HK-2 (cell line): Measurements from ENCODE around the gene RPP14.

Source experiments
- DNase-seq: peaks from one replicate; pipeline ENCODE4 v3.0.0-alpha.2; 2018; ENCODE audit not compliant: unreplicated experiment

The RPP14 gene

GRCh38 chr3:58356054-58356453 is 50.0 kb downstream of the RPP14 start:
- DNase-seq: no peak

- DNase-seq: no peak
Observed at GRCh38 chr3:58357402-58357801, 51.4 kb downstream of the RPP14 start.

GRCh38 chr3:58358092-58358491 is 52.0 kb downstream of the RPP14 start:
- no peak for DNase-seq

GRCh38 chr3:58358808-58359207 is 52.8 kb downstream of the RPP14 start:
- no peak for DNase-seq

- no peak for DNase-seq
Observed at GRCh38 chr3:58359621-58360020, 53.6 kb downstream of the RPP14 start.

- no peak for DNase-seq
Observed at GRCh38 chr3:58361866-58362265, 55.8 kb downstream of the RPP14 start.

GRCh38 chr3:58366699-58367098 is 60.7 kb downstream of the RPP14 start:
- DNase-seq: no peak

GRCh38 chr3:58369038-58369437 is 63.0 kb downstream of the RPP14 start:
- DNase-seq: no peak
